Hepatocyte (in vitro differentiated cells): ENCODE measurements around the gene EPHB2.

Source experiments
- EZH2 ChIP-seq: fragments of 200-600 bp; sonication (generic); IDR thresholded peaks from 2 replicates; pipeline ENCODE4 v1.6.1; 2016; ENCODE audit warnings: antibody characterized with exemption, mild to moderate bottlenecking, borderline replicate concordance
- EZH2phosphoT487 ChIP-seq: fragments of 200-600 bp; sonication (generic); IDR thresholded peaks from one replicate; pipeline ENCODE4 v1.6.1; 2018; ENCODE audit warnings: antibody characterized with exemption, mild to moderate bottlenecking, low read depth, moderate library complexity; ENCODE audit not compliant: unreplicated experiment, severe bottlenecking
- TF ChIP-seq, protein P1 (sequence below): fragments of 200-600 bp; sonication (generic); IDR thresholded peaks from 2 replicates; pipeline ENCODE4 v1.5.1; 2016; ENCODE audit warnings: antibody characterized with exemption, mild to moderate bottlenecking; ENCODE audit not compliant: poor library complexity

DNA sequence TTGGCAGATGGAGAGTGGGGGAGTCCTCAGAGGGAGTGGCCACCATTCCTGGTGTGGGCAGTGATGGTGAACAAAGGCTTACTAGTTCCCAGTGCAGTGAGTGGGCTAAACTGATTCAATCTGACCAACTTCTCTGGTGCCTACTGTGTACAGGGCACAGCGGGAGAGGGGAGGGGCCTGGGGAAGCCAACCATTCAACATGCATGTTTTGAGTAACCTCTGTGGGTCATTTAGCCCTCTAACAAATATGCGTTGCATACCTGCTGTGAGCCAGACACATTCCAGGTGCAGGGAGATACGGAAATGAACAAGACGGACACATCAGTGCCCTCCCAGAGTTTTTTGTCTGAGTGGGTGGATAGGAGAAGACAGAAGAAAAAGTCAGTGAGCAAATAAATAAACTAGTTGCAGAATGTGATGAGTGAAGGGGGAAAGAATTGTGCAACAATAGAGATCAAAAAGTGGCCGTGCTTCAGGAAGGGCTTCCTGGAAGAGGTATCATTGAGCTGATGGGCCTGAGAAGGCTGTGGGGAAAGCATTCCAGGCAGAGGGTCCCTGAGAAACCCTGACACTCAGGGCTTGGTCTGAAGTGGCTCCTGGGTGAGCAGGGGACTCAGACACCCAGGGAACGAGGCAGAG lies 78.8 kb downstream of the EPHB2 start:
- no peak for TF ChIP-seq EZH2
- TF ChIP-seq, protein P1, sequence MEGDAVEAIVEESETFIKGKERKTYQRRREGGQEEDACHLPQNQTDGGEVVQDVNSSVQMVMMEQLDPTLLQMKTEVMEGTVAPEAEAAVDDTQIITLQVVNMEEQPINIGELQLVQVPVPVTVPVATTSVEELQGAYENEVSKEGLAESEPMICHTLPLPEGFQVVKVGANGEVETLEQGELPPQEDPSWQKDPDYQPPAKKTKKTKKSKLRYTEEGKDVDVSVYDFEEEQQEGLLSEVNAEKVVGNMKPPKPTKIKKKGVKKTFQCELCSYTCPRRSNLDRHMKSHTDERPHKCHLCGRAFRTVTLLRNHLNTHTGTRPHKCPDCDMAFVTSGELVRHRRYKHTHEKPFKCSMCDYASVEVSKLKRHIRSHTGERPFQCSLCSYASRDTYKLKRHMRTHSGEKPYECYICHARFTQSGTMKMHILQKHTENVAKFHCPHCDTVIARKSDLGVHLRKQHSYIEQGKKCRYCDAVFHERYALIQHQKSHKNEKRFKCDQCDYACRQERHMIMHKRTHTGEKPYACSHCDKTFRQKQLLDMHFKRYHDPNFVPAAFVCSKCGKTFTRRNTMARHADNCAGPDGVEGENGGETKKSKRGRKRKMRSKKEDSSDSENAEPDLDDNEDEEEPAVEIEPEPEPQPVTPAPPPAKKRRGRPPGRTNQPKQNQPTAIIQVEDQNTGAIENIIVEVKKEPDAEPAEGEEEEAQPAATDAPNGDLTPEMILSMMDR: no peak
- no peak for TF ChIP-seq EZH2phosphoT487
